Measurements from ENCODE around the gene SHTN1. TPM values are rescaled to one million over a fixed set of nuclear protein-coding genes. Genes with fewer than 3 reads are reported as not detected.

SHTN1 gene
- total and polyA plus RNA-seq, 7 donors, result 0.17 to 3.2 (median 0.78) TPM

GRCh38 chr10:116961406-116962251 is 43.4 kb downstream of the SHTN1 start:
- Histone ChIP-seq H3K9me3 (no peaks in the 10 kb centered on the region), H3K36me3 (ENCODE audit: insufficient read depth in 1 of 2, low read depth in 1 of 2) (no peaks in the 10 kb centered on the region), H3K4me3 (no peak overlapping the region), H3K4me1 (no peaks in the 10 kb centered on the region), H3K27me3 (ENCODE audit: insufficient read depth in 3 of 3, low read length in 2 of 3) (no peaks in the 10 kb centered on the region), H3K27ac (no peak overlapping the region)
- TF ChIP-seq CTCF (IDR thresholded peaks at IDR 0.05), result no peak
- intact Hi-C loops (cut with DNase I), result no loop called here
- 57 to 65% (median 61%) methylated on average over 9 of the region's 9 CpGs for WGBS, 3 donors
- no peak for ATAC-seq
- no peak for DNase-seq

- Histone ChIP-seq H3K9me3 (no peaks in the 10 kb centered on the region), H3K36me3 (ENCODE audit: insufficient read depth in 1 of 2, low read depth in 1 of 2) (no peaks in the 10 kb centered on the region), H3K4me3 (no peak overlapping the region), H3K4me1 (no peaks in the 10 kb centered on the region), H3K27ac (no peak overlapping the region), H3K27me3 (ENCODE audit: insufficient read depth in 3 of 3, low read length in 2 of 3) (no peaks in the 10 kb centered on the region)
- TF ChIP-seq CTCF (IDR thresholded peaks at IDR 0.05), result no peak
- DNase-seq (no peak), ATAC-seq (no peak)
- WGBS, 3 donors, result 73 to 78% (median 78%) methylated on average over 5 of the region's 5 CpGs
- intact Hi-C loops (cut with DNase I), result no loop called here
Measured at GRCh38 chr10:116960066-116960776, 44.8 kb downstream of the SHTN1 start.

GRCh38 chr10:116952729-116953128 is 52.3 kb downstream of the SHTN1 start:
- no peak overlapping the region for H3K4me3 ChIP-seq
- no peak for TF ChIP-seq CTCF (IDR thresholded peaks at IDR 0.05)
- no peak for ATAC-seq
- H3K27me3 ChIP-seq (ENCODE audit: insufficient read depth in 3 of 3, low read length in 2 of 3), result no peaks in the 10 kb centered on the region
- no peak for DNase-seq
- H3K36me3 ChIP-seq (ENCODE audit: insufficient read depth in 1 of 2, low read depth in 1 of 2), result no peaks in the 10 kb centered on the region
- H3K9me3 ChIP-seq, result no peaks in the 10 kb centered on the region
- H3K4me1 ChIP-seq, result no peaks in the 10 kb centered on the region
- H3K27ac ChIP-seq, result no peak overlapping the region
- WGBS, 3 donors, result 34 to 41% (median 38%) methylated on average over 1 of the region's 1 CpG
- intact Hi-C loops (cut with DNase I), result no loop called here

GRCh38 chr10:116948530-116948870 is 56.5 kb downstream of the SHTN1 start:
- Histone ChIP-seq H3K27ac (no peak overlapping the region), H3K27me3 (ENCODE audit: insufficient read depth in 3 of 3, low read length in 2 of 3) (no peaks in the 10 kb centered on the region), H3K9me3 (no peaks in the 10 kb centered on the region), H3K4me3 (no peak overlapping the region), H3K36me3 (ENCODE audit: insufficient read depth in 1 of 2, low read depth in 1 of 2) (no peaks in the 10 kb centered on the region), H3K4me1 (no peaks in the 10 kb centered on the region)
- DNase-seq (no peak), ATAC-seq (no peak)
- TF ChIP-seq CTCF (IDR thresholded peaks at IDR 0.05), result no peak
- intact Hi-C loops (cut with DNase I), result no loop called here
- WGBS, 3 donors, result 70 to 95% (median 88%) methylated on average over 1 of the region's 1 CpG
